H9 (cell line): ENCODE results near the gene ULBP3. TPM values are rescaled to one million over a fixed set of nuclear protein-coding genes. Genes with fewer than 3 reads are reported as not detected.

Experiments
- DNase-seq: peaks from one replicate; pipeline ENCODE4 v3.0.0-alpha.2; 2017
- H2AFZ ChIP-seq: one replicate; pipeline ENCODE4 v1.6.1; 2013; ENCODE audit warnings: mild to moderate bottlenecking, low read length, control low read depth, moderate library complexity
- H2AK5ac ChIP-seq: 2 replicates; pipeline ENCODE4 v1.6.1; 2013; ENCODE audit warnings: low read length, control low read depth, mixed read lengths; ENCODE audit not compliant: insufficient read length
- H2BK120ac ChIP-seq: one replicate; pipeline ENCODE4 v1.6.1; 2013; ENCODE audit warnings: low read depth, mild to moderate bottlenecking, low read length, control low read depth, inconsistent platforms; ENCODE audit not compliant: poor library complexity, severe bottlenecking
- H2BK12ac ChIP-seq: 2 replicates; pipeline ENCODE4 v1.6.1; 2013; ENCODE audit warnings: low read length, control low read depth, mixed read lengths, low read depth; ENCODE audit not compliant: insufficient read length
- H2BK15ac ChIP-seq: 2 replicates; pipeline ENCODE4 v1.6.1; 2013; ENCODE audit warnings: low read depth, low read length, control low read depth
- H2BK20ac ChIP-seq: one replicate; pipeline ENCODE4 v1.6.1; 2013; ENCODE audit warnings: low read depth, mild to moderate bottlenecking, low read length, control low read depth, inconsistent platforms; ENCODE audit not compliant: poor library complexity, severe bottlenecking
- H2BK5ac ChIP-seq: 2 replicates; pipeline ENCODE4 v1.6.1; 2013; ENCODE audit warnings: low read length, control low read depth, mixed read lengths; ENCODE audit not compliant: insufficient read length
- H3K14ac ChIP-seq: 2 replicates; pipeline ENCODE4 v1.6.1; 2013; ENCODE audit warnings: low read length, control low read depth; ENCODE audit not compliant: insufficient read depth
- H3K18ac ChIP-seq: 2 replicates; pipeline ENCODE4 v1.6.1; 2013; ENCODE audit warnings: low read depth, mild to moderate bottlenecking, mixed read lengths, low read length, control low read depth; ENCODE audit not compliant: insufficient read length
- H3K23ac ChIP-seq: 2 replicates; pipeline ENCODE4 v1.6.1; 2013; ENCODE audit warnings: low read length, control low read depth, mixed read lengths, low read depth; ENCODE audit not compliant: insufficient read length
- H3K23me2 ChIP-seq: 2 replicates; pipeline ENCODE4 v1.6.1; 2013; ENCODE audit warnings: low read depth, mild to moderate bottlenecking, mixed read lengths, low read length, control low read depth; ENCODE audit not compliant: insufficient read length, poor library complexity, severe bottlenecking
- H3K27ac ChIP-seq: 2 replicates; pipeline ENCODE4 v1.5.1; 2013; ENCODE audit warnings: low read length, control low read depth, mixed read lengths, low read depth; ENCODE audit not compliant: insufficient read length
- H3K27me3 ChIP-seq: 2 replicates; pipeline ENCODE4 v1.6.1; 2013; ENCODE audit warnings: low read length, control low read depth, inconsistent platforms; ENCODE audit not compliant: insufficient read depth
- H3K4ac ChIP-seq: 2 replicates; pipeline ENCODE4 v1.6.1; 2013; ENCODE audit warnings: low read depth, mild to moderate bottlenecking, control low read depth, inconsistent platforms, low read length, moderate library complexity
- H3K4me1 ChIP-seq: 2 replicates; pipeline ENCODE4 v1.6.1; 2013; ENCODE audit warnings: low read length, control low read depth, inconsistent platforms; ENCODE audit not compliant: insufficient read depth
- H3K4me2 ChIP-seq: 2 replicates; pipeline ENCODE4 v1.6.1; 2013; ENCODE audit warnings: low read length, control low read depth, mixed read lengths; ENCODE audit not compliant: insufficient read length, insufficient read depth
- H3K56ac ChIP-seq: 2 replicates; pipeline ENCODE4 v1.6.1; 2013; ENCODE audit warnings: low read depth, mild to moderate bottlenecking, mixed read lengths, low read length, control low read depth; ENCODE audit not compliant: insufficient read length
- H3K79me1 ChIP-seq: 2 replicates; pipeline ENCODE4 v1.6.1; 2013; ENCODE audit warnings: low read depth, mild to moderate bottlenecking, moderate library complexity, low read length, control low read depth, inconsistent platforms; ENCODE audit not compliant: insufficient read depth, poor library complexity, severe bottlenecking
- H3K79me2 ChIP-seq: 2 replicates; pipeline ENCODE4 v1.6.1; 2013; ENCODE audit warnings: low read length, control low read depth, inconsistent platforms; ENCODE audit not compliant: insufficient read depth
- H3K9ac ChIP-seq: 2 replicates; pipeline ENCODE4 v1.6.1; 2013; ENCODE audit warnings: low read length, control low read depth, mixed read lengths; ENCODE audit not compliant: insufficient read length; ENCODE audit errors: extremely low read depth
- H3K9me3 ChIP-seq: one replicate; pipeline ENCODE4 v1.6.1; 2013; ENCODE audit warnings: low read depth, low read length, inconsistent platforms; ENCODE audit not compliant: control insufficient read depth
- H3T11ph ChIP-seq: one replicate; pipeline ENCODE4 v1.6.1; 2013; ENCODE audit warnings: mild to moderate bottlenecking, low read length, control low read depth, inconsistent platforms
- H4K20me1 ChIP-seq: one replicate; pipeline ENCODE4 v1.6.1; 2013; ENCODE audit not compliant: control insufficient read depth, insufficient read length, insufficient read depth
- H4K5ac ChIP-seq: 2 replicates; pipeline ENCODE4 v1.6.1; 2013; ENCODE audit warnings: low read depth, mild to moderate bottlenecking, mixed read lengths, low read length, control low read depth; ENCODE audit not compliant: insufficient read length
- H4K8ac ChIP-seq: replicated peaks from 2 replicates; pipeline ENCODE4 v1.6.1; 2013; ENCODE audit warnings: low read length, control low read depth, mixed read lengths, low read depth; ENCODE audit not compliant: insufficient read length
- H4K91ac ChIP-seq: 2 replicates; pipeline ENCODE4 v1.6.1; 2013; ENCODE audit warnings: low read depth, mild to moderate bottlenecking, moderate library complexity, mixed read lengths, low read length, control low read depth; ENCODE audit not compliant: insufficient read length
- H3K27ac Mint-ChIP-seq, 3 experiments: 2 replicates in 2 of 3; 3 replicates in 1 of 3; pipeline ENCODE4 v1.8.0; 2020 to 2021; ENCODE audit warnings: mixed read lengths in 3 of 3, mild to moderate bottlenecking in 1 of 3, moderate library complexity in 1 of 3
- H3K27me3 Mint-ChIP-seq: 2 replicates; pipeline ENCODE4 v1.8.0; 2021; ENCODE audit warnings: low read depth, mild to moderate bottlenecking, moderate library complexity, mixed read lengths
- H3K36me3 Mint-ChIP-seq, 3 experiments: 2 replicates in 2 of 3; 3 replicates in 1 of 3; pipeline ENCODE4 v1.8.0; 2020 to 2021; ENCODE audit warnings: low read depth in 3 of 3, mixed read lengths in 3 of 3; ENCODE audit not compliant: insufficient read depth in 1 of 3
- H3K4me1 Mint-ChIP-seq, 2 experiments: 2 replicates each; pipeline ENCODE4 v1.8.0; 2020; ENCODE audit warnings: mixed read lengths in 2 of 2
- H3K4me3 Mint-ChIP-seq, 2 experiments: 2 replicates in 1 of 2; 3 replicates in 1 of 2; pipeline ENCODE4 v1.8.0; 2020 to 2021; ENCODE audit warnings: mild to moderate bottlenecking in 2 of 2, mixed read lengths in 2 of 2, moderate library complexity in 1 of 2
- H3K9me3 Mint-ChIP-seq, 2 experiments: 2 replicates in 1 of 2; 3 replicates in 1 of 2; pipeline ENCODE4 v1.8.0; 2020; ENCODE audit warnings: mild to moderate bottlenecking in 2 of 2, mixed read lengths in 2 of 2, moderate library complexity in 1 of 2
- WGBS: extraction: QIAGEN DNeasy Blood & Tissue Kit; methylation state at CpG from one replicate; pipeline ENCODE4 v1.1.7; 2013; ENCODE audit warnings: missing lambda C conversion rate, low lambda C conversion rate, mixed read lengths; ENCODE audit not compliant: insufficient read length; ENCODE audit errors: extremely low coverage; 5-methylcytosine and 5-hydroxymethylcytosine counted together
- total RNA-seq: library from RNA; stranded (reverse); gene quantifications from 2 replicates; pipeline ENCODE4 v1.2.1, GENCODE V29; 2021
- TF ChIP-seq, protein P1 (sequence below): fragments of 200-600 bp; sonication (generic); conservative IDR thresholded peaks from 3 replicates; pipeline ENCODE4 v1.8.0; 2021; ENCODE audit warnings: antibody characterized with exemption, mild to moderate bottlenecking

Gene ULBP3
- total RNA-seq, 1 experiment from 2014 or later, result 5.8 TPM

- H3K23ac ChIP-seq, result no peak overlapping the region
- H3T11ph ChIP-seq, result no peak overlapping the region
- H3K4ac ChIP-seq, result no peak overlapping the region
- no peak overlapping the region for H4K5ac ChIP-seq
- no peak overlapping the region for H4K8ac ChIP-seq
- H3K4me2 ChIP-seq, result no peak overlapping the region
- no peaks in the 10 kb centered on the region for H4K20me1 ChIP-seq
- H2BK5ac ChIP-seq, result no peak overlapping the region
- H3K79me1 ChIP-seq, result no peaks in the 10 kb centered on the region
- H2AK5ac ChIP-seq, result no peak overlapping the region
- no CpG with 5 or more reads among the region's 6 CpGs for WGBS
- no peak overlapping the region for H3K56ac ChIP-seq
- Mint-ChIP-seq H3K27me3 (peaks cover 29% of the 10 kb centered on the region), H3K9me3 (peaks cover 12 to 14% of the 10 kb centered on the region in 2 experiments), H3K36me3 (peaks cover 0 to 10% (median 4%) of the 10 kb centered on the region in 3 experiments; a peak in 3 of 7 replicates), H3K4me3 (no peak overlapping the region), H3K27ac (no peak overlapping the region), H3K4me1 (no peaks in the 10 kb centered on the region)
- no peaks in the 10 kb centered on the region for H3K4me1 ChIP-seq
- no peak overlapping the region for H2BK12ac ChIP-seq
- no peak overlapping the region for H2BK120ac ChIP-seq
- H2AFZ ChIP-seq, result no peak overlapping the region
- no peak overlapping the region for H3K9ac ChIP-seq
- H3K27ac ChIP-seq, result no peak overlapping the region
- DNase-seq, result no peak
- no peaks in the 10 kb centered on the region for H3K79me2 ChIP-seq
- no peak overlapping the region for H2BK20ac ChIP-seq
- TF ChIP-seq, protein P1, sequence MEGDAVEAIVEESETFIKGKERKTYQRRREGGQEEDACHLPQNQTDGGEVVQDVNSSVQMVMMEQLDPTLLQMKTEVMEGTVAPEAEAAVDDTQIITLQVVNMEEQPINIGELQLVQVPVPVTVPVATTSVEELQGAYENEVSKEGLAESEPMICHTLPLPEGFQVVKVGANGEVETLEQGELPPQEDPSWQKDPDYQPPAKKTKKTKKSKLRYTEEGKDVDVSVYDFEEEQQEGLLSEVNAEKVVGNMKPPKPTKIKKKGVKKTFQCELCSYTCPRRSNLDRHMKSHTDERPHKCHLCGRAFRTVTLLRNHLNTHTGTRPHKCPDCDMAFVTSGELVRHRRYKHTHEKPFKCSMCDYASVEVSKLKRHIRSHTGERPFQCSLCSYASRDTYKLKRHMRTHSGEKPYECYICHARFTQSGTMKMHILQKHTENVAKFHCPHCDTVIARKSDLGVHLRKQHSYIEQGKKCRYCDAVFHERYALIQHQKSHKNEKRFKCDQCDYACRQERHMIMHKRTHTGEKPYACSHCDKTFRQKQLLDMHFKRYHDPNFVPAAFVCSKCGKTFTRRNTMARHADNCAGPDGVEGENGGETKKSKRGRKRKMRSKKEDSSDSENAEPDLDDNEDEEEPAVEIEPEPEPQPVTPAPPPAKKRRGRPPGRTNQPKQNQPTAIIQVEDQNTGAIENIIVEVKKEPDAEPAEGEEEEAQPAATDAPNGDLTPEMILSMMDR, result no peak
- H3K14ac ChIP-seq, result no peak overlapping the region
- H3K27me3 ChIP-seq, result no peaks in the 10 kb centered on the region; the same call in 1 of the 2 replicates
- H3K23me2 ChIP-seq, result no peaks in the 10 kb centered on the region
- no peaks in the 10 kb centered on the region for H3K9me3 ChIP-seq
- no peak overlapping the region for H3K18ac ChIP-seq
- no peak overlapping the region for H2BK15ac ChIP-seq
- no peak overlapping the region for H4K91ac ChIP-seq
Measured at GRCh38 chr6:150058986-150059385, 9.9 kb downstream of the ULBP3 start.
